HCT116 (cell line): ENCODE data around the gene GRB10. TPM values are rescaled to one million over a fixed set of nuclear protein-coding genes. Genes with fewer than 3 reads are reported as not detected.

Source experiments
- ATAC-seq: fragments of 200-7000 bp; cut with Tn5 transposase; 2 replicates; pipeline ENCODE4 v1.9.1; 2020; ENCODE audit warnings: mild to moderate bottlenecking, moderate library complexity
- BruUV-seq: library from RNA; stranded (reverse); fragments of 400-500 nt; replicated peaks from 2 replicates; lab custom pipeline; 2021; lab: Mats Ljungman, UMichigan
- CTCF ChIA-PET: fragments of 300-600 bp; sonication (Branson Sonifier 250); formaldehyde crosslinking; loops from one replicate; lab custom pipeline; 2021; ENCODE audit warnings: antibody characterized with exemption; lab: Charles Lee
- POLR2A ChIA-PET: fragments of 300-600, 350-600 bp; sonication (Branson Sonifier 250); formaldehyde crosslinking; loops from one replicate; lab custom pipeline; 2021; ENCODE audit warnings: antibody characterized with exemption; lab: Charles Lee
- RAD21 ChIA-PET, 2 experiments: fragments of 300-600 bp; sonication (Branson Sonifier 250); formaldehyde crosslinking; loops; one replicate each; lab custom pipeline; 2023; ENCODE audit warnings: low total read pairs in 2 of 2; ENCODE audit not compliant: uncharacterized antibody in 2 of 2, unreplicated experiment in 2 of 2, low non-redundant PET in 1 of 2; lab: Charles Lee
- DNase-seq: peaks from one replicate; pipeline ENCODE4 v3.0.0-alpha.2; 2010; ENCODE audit warnings: low read depth, low spot score
- H2AFZ ChIP-seq: fragments of 200-600 bp; shearing (Covaris generic), sonication (generic); 2 replicates; pipeline ENCODE4 v1.6.1; 2017; ENCODE audit warnings: low read depth, mixed run types, mixed read lengths, antibody characterized with exemption, low read length; ENCODE audit not compliant: poor library complexity, severe bottlenecking
- H3K27ac ChIP-seq: 2 replicates; pipeline ENCODE4 v1.5.1; 2012; ENCODE audit warnings: low read depth, low read length
- H3K27me3 ChIP-seq: fragments of 200-600 bp; sonication (generic); 2 replicates; pipeline ENCODE4 v1.6.1; 2016; ENCODE audit warnings: mixed run types, low read length, mixed read lengths; ENCODE audit not compliant: insufficient read depth
- H3K36me3 ChIP-seq, 2 experiments: fragments of 200-500 bp in 1 of 2; fragments of 200-600 bp in 1 of 2; sonication (Bioruptor generic) in 1 of 2; sonication (generic) in 1 of 2; 2 replicates each; pipeline versions ENCODE4 v1.5.1 to v1.6.1; 2014 to 2016; ENCODE audit warnings: low read length in 2 of 2, inconsistent platforms in 1 of 2, mixed read lengths in 1 of 2, mixed run types in 1 of 2; ENCODE audit not compliant: insufficient read depth in 2 of 2, control insufficient read depth in 1 of 2
- H3K4me1 ChIP-seq, 2 experiments: fragments of 200-600 bp in 1 of 2; sonication (generic) in 1 of 2; 2 replicates each; pipeline versions ENCODE4 v1.5.1 to v1.6.1; 2012 to 2017; ENCODE audit warnings: low read length in 2 of 2, inconsistent platforms in 1 of 2, mild to moderate bottlenecking in 1 of 2, mixed read lengths in 1 of 2, mixed run types in 1 of 2, moderate library complexity in 1 of 2; ENCODE audit not compliant: insufficient read depth in 2 of 2, control insufficient read depth in 1 of 2
- H3K4me2 ChIP-seq: fragments of 200-600 bp; sonication (generic); 2 replicates; pipeline ENCODE4 v1.6.1; 2017; ENCODE audit warnings: mixed run types, low read length, mixed read lengths
- H3K4me3 ChIP-seq, 2 experiments: fragments of 200-600 bp in 1 of 2; sonication (generic) in 1 of 2; replicated peaks in 1 of 2; 2 replicates each; pipeline ENCODE4 v1.5.1; 2011 to 2016; ENCODE audit warnings: low read length in 2 of 2, control low read depth in 1 of 2, low read depth in 1 of 2, mild to moderate bottlenecking in 1 of 2, mixed read lengths in 1 of 2, mixed run types in 1 of 2
- H3K79me2 ChIP-seq: fragments of 200-600 bp; sonication (generic); 2 replicates; pipeline ENCODE4 v1.6.1; 2017; ENCODE audit warnings: mild to moderate bottlenecking, mixed run types, low read length, moderate library complexity, mixed read lengths; ENCODE audit not compliant: insufficient read depth
- H3K9ac ChIP-seq: fragments of 200-600 bp; sonication (generic); 2 replicates; pipeline ENCODE4 v1.6.1; 2016; ENCODE audit warnings: low read length, mixed read lengths
- H3K9me2 ChIP-seq: fragments of 200-600 bp; sonication (generic), shearing (Covaris generic); 2 replicates; pipeline ENCODE4 v1.6.1; 2017; ENCODE audit warnings: mixed run types, mild to moderate bottlenecking, moderate library complexity; ENCODE audit not compliant: insufficient read depth
- H3K9me3 ChIP-seq, 2 experiments: fragments of 200-500 bp in 1 of 2; fragments of 200-600 bp in 1 of 2; sonication (Bioruptor generic) in 1 of 2; sonication (generic) in 1 of 2; 2 replicates each; pipeline ENCODE4 v1.6.1; 2014 to 2017; ENCODE audit warnings: low read length in 2 of 2, mixed read lengths in 2 of 2, inconsistent platforms in 1 of 2, low read depth in 1 of 2, mild to moderate bottlenecking in 1 of 2, mixed run types in 1 of 2, moderate library complexity in 1 of 2; ENCODE audit not compliant: control insufficient read depth in 1 of 2, insufficient read depth in 1 of 2
- H4K20me1 ChIP-seq: fragments of 200-600 bp; sonication (generic), shearing (Covaris generic); 2 replicates; pipeline ENCODE4 v1.6.1; 2017; ENCODE audit warnings: mixed run types, mild to moderate bottlenecking, moderate library complexity; ENCODE audit not compliant: insufficient read depth
- EZH2 ChIP-seq: fragments of 200-600 bp; sonication (generic); IDR thresholded peaks from 2 replicates; pipeline ENCODE4 v1.6.1; 2017; ENCODE audit warnings: antibody characterized with exemption, mixed run types
- EZH2phosphoT487 ChIP-seq: fragments of 200-600 bp; IDR thresholded peaks from 2 replicates; pipeline ENCODE4 v1.6.1; 2018; ENCODE audit warnings: antibody characterized with exemption, borderline replicate concordance
- SP1 ChIP-seq: IDR thresholded peaks from 2 replicates; pipeline ENCODE4 v1.6.1; 2012; ENCODE audit warnings: low read depth
- intact Hi-C: fragments of 100-400 bp; cut with micrococcal nuclease; formaldehyde crosslinking; loops from 2 replicates; pipeline ENCODE4 v1.10.0; 2022
- total RNA-seq: library from RNA; stranded (reverse); gene quantifications from one replicate; pipeline ENCODE4 v1.2.1, GENCODE V29; 2021; ENCODE audit not compliant: unreplicated experiment
- TF ChIP-seq, protein P1 (sequence below), 3 experiments: fragments of 200-600 bp in 1 of 3; sonication (generic) in 1 of 3; IDR thresholded peaks in 2 of 3; conservative IDR thresholded peaks in 1 of 3; 2 replicates each; pipeline ENCODE4 v1.5.1; 2012 to 2017; ENCODE audit warnings: low read depth in 2 of 3, low read length in 2 of 3, antibody characterized with exemption in 1 of 3, borderline replicate concordance in 1 of 3, control low read depth in 1 of 3, mild to moderate bottlenecking in 1 of 3, mixed read lengths in 1 of 3, mixed run types in 1 of 3, moderate library complexity in 1 of 3; ENCODE audit not compliant: insufficient read depth in 1 of 3

The GRB10 gene
- total RNA-seq, 1 experiment from 2014 or later: 37.3 TPM

DNA sequence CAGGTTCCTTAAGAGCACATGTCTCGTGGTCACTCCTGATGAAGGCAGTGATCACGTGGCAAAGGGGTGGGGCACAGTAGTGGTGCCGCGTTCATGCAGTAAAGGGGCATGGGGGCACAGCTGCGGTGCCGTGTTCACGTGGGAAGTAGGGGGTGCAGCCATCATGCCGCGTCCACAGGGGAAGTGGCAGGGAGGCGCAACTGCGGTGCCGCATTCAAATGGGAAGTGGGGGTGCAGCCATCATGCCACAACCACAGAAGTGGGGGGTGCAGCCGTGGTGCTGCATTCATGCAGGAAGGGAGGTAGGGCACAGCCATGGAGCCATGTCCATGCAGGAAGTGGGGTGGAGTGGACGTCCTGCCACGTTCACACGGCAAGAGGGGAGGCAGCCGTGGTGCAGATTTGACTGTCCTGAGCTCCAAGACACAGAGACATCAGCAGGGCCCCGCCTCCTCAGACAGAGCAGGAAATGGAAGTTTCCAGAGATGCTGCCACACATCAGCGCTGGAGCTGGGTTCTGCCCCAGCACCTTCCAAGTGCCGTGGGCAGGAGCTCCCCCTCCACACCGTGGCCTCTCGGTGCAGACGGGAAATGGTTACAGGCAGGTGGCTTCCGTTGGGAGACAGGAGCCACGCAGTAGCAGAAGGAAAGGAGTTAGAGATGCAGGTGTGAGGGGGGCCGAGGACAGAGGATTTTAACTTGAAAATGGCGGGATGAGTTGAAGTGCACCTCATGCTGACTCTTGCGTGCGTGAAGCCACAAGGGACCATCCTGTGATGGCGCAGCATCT lies 122.5 kb downstream of the GRB10 start (continued):
- TF ChIP-seq, protein P1, sequence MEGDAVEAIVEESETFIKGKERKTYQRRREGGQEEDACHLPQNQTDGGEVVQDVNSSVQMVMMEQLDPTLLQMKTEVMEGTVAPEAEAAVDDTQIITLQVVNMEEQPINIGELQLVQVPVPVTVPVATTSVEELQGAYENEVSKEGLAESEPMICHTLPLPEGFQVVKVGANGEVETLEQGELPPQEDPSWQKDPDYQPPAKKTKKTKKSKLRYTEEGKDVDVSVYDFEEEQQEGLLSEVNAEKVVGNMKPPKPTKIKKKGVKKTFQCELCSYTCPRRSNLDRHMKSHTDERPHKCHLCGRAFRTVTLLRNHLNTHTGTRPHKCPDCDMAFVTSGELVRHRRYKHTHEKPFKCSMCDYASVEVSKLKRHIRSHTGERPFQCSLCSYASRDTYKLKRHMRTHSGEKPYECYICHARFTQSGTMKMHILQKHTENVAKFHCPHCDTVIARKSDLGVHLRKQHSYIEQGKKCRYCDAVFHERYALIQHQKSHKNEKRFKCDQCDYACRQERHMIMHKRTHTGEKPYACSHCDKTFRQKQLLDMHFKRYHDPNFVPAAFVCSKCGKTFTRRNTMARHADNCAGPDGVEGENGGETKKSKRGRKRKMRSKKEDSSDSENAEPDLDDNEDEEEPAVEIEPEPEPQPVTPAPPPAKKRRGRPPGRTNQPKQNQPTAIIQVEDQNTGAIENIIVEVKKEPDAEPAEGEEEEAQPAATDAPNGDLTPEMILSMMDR (IDR thresholded peaks at IDR 0.05 in 2 of 3, conservative IDR thresholded peaks at IDR 0.05 in 1 of 3; ENCODE audit: borderline replicate concordance in 1 of 3, insufficient read depth in 1 of 3, low read depth in 2 of 3, low read length in 2 of 3): no peak

DNA sequence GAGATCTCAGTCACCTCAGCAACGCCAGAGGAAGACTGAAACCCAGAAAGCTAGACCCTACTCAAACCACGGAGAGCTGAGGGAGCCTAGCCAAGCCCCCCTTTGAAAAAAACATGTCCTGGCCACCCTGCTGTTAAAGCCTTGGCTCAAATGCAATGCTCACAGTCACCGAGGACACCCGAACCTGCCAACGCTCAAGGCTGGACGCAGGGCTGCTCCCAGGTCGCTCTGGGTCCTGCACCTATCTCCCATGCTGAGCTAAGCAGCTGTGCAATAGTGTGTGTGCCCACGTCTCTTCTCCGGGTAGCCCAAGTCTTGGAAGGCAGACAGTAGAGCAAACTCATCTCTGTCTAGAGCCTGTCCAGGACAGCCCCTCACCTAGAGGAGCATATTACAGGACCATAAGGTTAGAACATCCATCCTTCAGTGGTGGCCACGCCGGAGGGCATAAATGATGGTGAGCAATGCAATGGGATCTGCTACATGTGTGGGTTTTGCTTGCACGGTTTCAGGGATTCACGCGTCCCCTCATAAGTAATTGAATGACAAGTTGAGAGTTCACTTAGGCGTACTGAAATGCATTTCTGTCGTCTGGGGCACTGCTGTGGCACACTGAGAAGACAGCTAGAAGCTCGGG lies 123.2 kb downstream of the GRB10 start:
- Histone ChIP-seq H3K9me3 (no peaks in the 10 kb centered on the region), H3K9me2 (no peaks in the 10 kb centered on the region), H3K36me3 (no peaks in the 10 kb centered on the region), H3K4me2 (no peak overlapping the region), H2AFZ (no peak overlapping the region), H3K79me2 (no peaks in the 10 kb centered on the region), H4K20me1 (no peaks in the 10 kb centered on the region), H3K9ac (no peak overlapping the region), H3K4me3 (no peak overlapping the region), H3K4me1 (peaks cover 9 to 13% of the 10 kb centered on the region in 2 experiments), H3K27ac (no peak overlapping the region), H3K27me3 (no peaks in the 10 kb centered on the region)
- CTCF ChIA-PET: no interaction called here
- TF ChIP-seq EZH2 (no peak), SP1 (no peak), EZH2phosphoT487 (no peak)
- POLR2A ChIA-PET: no interaction called here
- DNase-seq (no peak), ATAC-seq (no peak)
- no TSS peak for BruUV-seq
- intact Hi-C loops: no loop called here
- RAD21 ChIA-PET: no interaction called here
